ENCODE results near the gene TXNL4B.
"Not testable (repeated sequence)": the region's sequence is repeated elsewhere in the genome, so short reads cannot be mapped to it uniquely, and the experiment has no call there.

Gene TXNL4B

DNA sequence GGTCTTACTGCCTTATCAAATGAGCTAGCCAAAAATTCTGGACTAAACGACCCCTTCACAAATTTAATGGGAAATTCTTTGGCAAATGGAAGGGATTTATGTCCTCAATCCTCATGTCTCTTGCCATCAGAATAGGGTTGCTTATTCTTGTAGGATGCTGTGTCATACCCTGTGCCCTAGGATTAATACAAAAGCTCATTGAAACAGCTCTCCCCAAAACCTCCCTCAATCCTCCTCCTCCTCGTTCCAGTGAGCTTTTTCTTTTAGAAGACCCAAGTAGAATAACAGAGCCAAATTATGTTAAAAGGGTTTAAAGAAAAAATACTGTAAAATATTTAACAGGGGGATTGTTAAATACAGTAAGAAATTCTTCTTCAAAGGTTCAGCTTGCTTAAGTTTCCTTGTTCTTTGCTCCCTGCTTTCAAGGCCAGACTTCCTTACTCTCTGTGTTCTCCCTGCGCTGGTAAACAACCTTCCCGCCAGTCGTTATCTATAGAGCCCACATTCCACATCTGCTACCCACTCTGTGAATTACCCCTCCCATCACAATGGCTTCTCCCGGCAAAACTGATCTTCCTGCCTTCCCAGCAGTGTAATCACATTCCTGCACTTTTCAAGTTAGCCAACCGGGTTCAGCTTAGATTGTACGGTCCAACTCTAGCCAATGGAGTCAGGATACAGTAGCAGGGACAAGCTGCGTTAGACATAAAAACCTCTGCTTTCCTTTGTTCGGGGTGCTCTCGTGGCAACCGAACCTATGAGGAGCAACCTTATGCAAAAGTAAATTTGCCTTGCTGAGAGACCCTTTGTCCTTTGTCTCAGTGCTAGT lies 20.7 kb downstream of the TXNL4B start:
- DNase-seq, result no peak

DNA sequence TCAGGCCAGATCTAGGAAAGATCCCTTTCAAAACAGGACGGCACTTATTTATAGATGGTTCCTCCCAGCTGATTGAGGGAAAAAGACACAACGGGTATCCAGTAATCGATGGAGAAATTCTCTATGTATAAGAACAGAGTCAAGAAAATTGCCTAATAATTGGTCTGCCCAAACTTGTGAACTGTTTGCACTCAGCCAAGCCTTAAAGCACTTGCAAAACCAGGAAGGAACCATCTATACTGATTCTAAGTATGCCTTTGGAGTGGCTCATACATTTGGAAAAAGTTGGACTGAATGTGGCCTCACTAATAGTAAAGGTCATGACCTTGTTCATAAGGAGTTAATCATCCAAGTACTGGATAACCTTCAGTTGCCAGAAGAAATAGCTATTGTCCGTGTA lies 24.5 kb downstream of the TXNL4B start:
- DNase-seq, result no peak

GRCh38 chr16:72066747-72067146 lies 26.7 kb downstream of the TXNL4B start:
- peak; percentile 35 for DNase-seq

GRCh38 chr16:72064361-72064894 lies 29.0 kb downstream of the TXNL4B start:
- no peak for DNase-seq

GRCh38 chr16:72061564-72061963 lies 31.9 kb downstream of the TXNL4B start:
- DNase-seq, result no peak

GRCh38 chr16:72060405-72060804 lies 33.0 kb downstream of the TXNL4B start:
- DNase-seq, result no peak

- not testable (repeated sequence) for DNase-seq
Observed at GRCh38 chr16:72059060-72059459, 34.4 kb downstream of the TXNL4B start.

DNA sequence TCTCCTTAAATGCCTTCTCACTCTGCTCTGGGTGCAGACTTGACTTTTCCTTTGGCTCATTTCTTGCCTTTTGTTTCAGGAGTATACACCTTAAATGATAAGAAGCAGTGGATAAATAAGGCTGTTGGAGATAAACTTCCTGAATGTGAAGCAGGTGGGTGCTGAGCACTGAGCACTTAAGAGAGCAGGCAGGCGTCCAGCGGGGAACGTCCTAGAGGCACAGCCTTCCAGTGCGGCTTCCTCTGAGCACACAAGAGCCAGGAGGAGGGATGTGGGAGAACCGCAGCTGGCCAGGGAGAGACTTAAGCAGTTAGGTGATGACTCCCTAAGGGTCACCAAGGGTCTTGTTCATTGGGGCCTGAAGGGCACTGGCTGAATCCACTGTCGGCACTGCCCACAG lies 36.1 kb downstream of the TXNL4B start:
- DNase-seq, result not testable (repeated sequence)

DNA sequence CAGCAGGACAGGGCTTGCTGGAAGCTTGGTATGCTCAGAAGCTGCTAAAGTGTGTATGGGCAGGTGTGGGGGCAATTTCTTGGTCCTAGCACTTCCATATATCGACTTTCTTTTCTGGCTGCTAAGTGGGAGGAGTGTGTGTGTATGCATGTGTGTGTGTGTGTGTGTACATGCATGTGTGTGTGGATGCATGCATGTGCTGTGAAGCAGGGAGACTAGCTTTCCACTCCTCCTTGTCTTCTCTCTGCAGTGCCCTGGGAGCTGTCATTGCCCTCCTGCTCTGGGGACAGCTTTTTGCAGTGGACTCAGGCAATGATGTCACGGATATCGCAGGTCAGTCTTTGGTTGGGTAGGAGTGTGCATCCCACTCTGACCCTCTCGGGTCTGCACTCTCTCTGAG lies 37.5 kb downstream of the TXNL4B start:
- no peak for DNase-seq

GRCh38 chr16:72054254-72054847 lies 39.1 kb downstream of the TXNL4B start, which contains the start of gene HP:
Gene HP (plus strand): TSS chr16:72054505. CDS start chr16:72054653, 148 bp downstream.
- not testable (repeated sequence) for DNase-seq

DNA sequence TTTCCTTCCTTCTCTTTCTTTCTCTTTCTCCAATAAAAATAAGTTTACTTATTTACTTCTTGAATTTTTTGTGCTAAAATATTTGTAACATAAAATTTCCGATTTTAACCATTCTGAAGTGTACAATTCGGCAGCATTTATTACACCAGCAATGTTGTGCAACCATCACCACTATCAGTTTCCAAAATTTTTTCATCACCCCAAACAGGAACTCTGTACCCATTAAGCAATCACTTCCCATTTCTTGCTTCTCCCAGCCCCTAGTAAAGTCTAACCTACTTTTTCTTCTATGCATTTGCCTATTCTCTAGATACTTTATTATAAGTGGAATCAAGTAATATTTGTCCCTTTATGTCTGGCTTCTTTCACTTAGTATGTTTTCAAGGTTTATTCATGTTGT lies 41.6 kb downstream of the TXNL4B start:
- DNase-seq, result no peak

GRCh38 chr16:72050769-72051464 lies 42.5 kb downstream of the TXNL4B start:
- no peak for DNase-seq

DNA sequence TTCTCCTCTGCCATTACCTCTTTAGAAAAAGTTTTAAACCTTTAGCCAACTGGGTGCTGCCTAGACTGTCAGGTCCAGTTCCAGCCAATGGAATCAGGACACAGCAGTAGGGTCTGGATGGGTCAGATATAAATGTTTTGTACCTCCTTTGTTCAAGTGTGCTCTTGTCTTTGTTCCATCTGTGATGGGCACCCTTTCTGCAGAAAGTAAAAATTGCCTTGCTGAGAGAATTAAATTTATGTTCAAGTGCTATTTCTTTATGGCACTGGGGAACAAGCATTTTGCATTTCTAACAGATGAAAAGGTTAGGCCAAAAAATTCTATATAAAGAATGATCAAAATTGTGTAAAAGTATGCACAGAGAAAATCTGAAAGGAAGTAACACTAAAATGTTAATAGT lies 44.3 kb downstream of the TXNL4B start:
- DNase-seq, result no peak

DNA sequence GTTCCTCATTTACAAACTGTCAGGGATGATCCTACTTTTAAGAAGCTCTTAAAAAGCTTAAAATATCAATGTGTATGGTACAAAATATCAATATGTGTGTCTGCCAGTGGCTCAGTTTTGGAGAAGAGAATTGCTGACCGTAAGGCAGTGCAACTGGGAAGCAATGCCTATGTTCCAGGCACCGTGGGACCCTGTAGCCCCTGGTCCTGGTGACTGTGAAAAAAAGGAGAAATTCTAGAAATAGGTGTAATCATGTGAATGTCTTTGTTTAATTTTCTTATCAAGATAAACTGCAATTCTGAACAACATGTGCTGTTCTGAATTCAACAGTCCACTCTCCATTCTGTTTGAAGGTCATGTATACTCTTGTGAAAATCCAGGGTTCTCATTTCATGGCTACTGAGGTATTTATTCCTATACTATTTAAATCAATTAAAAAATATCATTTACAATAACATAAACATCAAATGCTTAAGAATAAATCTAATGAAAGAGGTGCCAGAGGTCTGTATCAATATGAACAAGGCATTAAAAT lies 48.5 kb downstream of the TXNL4B start:
- no peak for DNase-seq

DNA sequence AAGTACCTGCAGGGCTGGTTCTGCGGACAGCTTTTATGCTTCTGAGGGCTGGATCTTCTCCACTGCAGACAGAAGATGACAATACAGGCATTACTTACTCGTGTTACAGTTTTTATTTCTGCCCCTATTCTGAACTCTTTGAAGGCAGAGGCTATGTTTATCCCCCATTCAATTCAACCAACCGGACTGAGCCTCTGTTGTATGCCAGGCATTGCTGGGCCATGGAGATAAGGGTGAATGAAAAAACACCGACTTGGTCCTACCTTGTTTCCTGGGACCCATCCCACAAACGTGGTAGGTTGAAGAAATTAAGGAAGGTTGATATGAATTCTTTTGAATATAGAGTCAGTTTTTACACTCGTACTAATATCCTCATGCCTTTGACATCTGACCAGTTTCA lies 49.1 kb downstream of the TXNL4B start:
- DNase-seq, result no peak

- DNase-seq, result no peak
Observed at GRCh38 chr16:72043539-72043938, 49.9 kb downstream of the TXNL4B start.

GRCh38 chr16:72043058-72043457 lies 50.4 kb downstream of the TXNL4B start:
- no peak for DNase-seq

GRCh38 chr16:72042157-72042660 lies 51.2 kb downstream of the TXNL4B start:
- no peak for DNase-seq

- DNase-seq, result no peak
Observed at GRCh38 chr16:72036098-72036497, 57.3 kb downstream of the TXNL4B start.
